ENCODE measurements around the gene ADGRL2. TPM values are rescaled to one million over a fixed set of nuclear protein-coding genes. Genes with fewer than 3 reads are reported as not detected.

Gene ADGRL2
- total and polyA plus RNA-seq, 10 donors = 5.4 to 115 (median 60.7) TPM

- no peak for TF ChIP-seq CTCF (IDR thresholded peaks at IDR 0.05 in 8 of 11, conservative IDR thresholded peaks at IDR 0.05 in 3 of 11)
- H3K4me3 ChIP-seq = no peak overlapping the region
- H3K4me1 ChIP-seq = no peaks in the 10 kb centered on the region
- intact Hi-C loops (cut with DNase I; ENCODE audit: low total_unique reads) = no loop called here
- 68 to 75% (median 71%) methylated on average over 8 of the region's 8 CpGs for WGBS, 5 donors
- no peaks in the 10 kb centered on the region for H3K9me3 ChIP-seq
- no peak overlapping the region for H3K27ac ChIP-seq
- no peaks in the 10 kb centered on the region for H3K27me3 ChIP-seq (replicated peaks in 1 of 7)
- H3K36me3 ChIP-seq = no peaks in the 10 kb centered on the region
- DNase-seq = no peak
Measured at GRCh38 chr1:81757398-81758020, 43.2 kb upstream of the ADGRL2 start.

GRCh38 chr1:81758181-81758580, 42.6 kb upstream of the ADGRL2 start:
- DNase-seq = no peak
- Histone ChIP-seq H3K4me3 (no peak overlapping the region), H3K4me1 (no peaks in the 10 kb centered on the region), H3K36me3 (no peaks in the 10 kb centered on the region), H3K9me3 (no peaks in the 10 kb centered on the region), H3K27me3 (replicated peaks in 1 of 7) (no peaks in the 10 kb centered on the region), H3K27ac (no peak overlapping the region)
- 77 to 90% (median 83%) methylated on average over 2 of the region's 2 CpGs for WGBS, 5 donors
- intact Hi-C loops (cut with DNase I; ENCODE audit: low total_unique reads) = no loop called here
- no peak for TF ChIP-seq POLR2A (IDR thresholded peaks at IDR 0.05)
- TF ChIP-seq POLR2AphosphoS5 (IDR thresholded peaks at IDR 0.05) = no peak
- TF ChIP-seq CTCF (IDR thresholded peaks at IDR 0.05 in 8 of 11, conservative IDR thresholded peaks at IDR 0.05 in 3 of 11) = no peak

- intact Hi-C loops (cut with DNase I; ENCODE audit: low total_unique reads) = no loop called here
- no peaks in the 10 kb centered on the region for H3K4me1 ChIP-seq
- H3K9me3 ChIP-seq = no peaks in the 10 kb centered on the region
- 0 to 9% (median 2%) methylated on average over 1 of the region's 1 CpG for WGBS, 5 donors
- no peak overlapping the region for H3K4me3 ChIP-seq
- H3K36me3 ChIP-seq = no peaks in the 10 kb centered on the region
- no peaks in the 10 kb centered on the region for H3K27me3 ChIP-seq (replicated peaks in 1 of 7)
- TF ChIP-seq POLR2AphosphoS5 (IDR thresholded peaks at IDR 0.05) = no peak
- peak in 2 of 11 experiments; percentile 12 to 27 for TF ChIP-seq CTCF (IDR thresholded peaks at IDR 0.05 in 8 of 11, conservative IDR thresholded peaks at IDR 0.05 in 3 of 11)
- TF ChIP-seq POLR2A (IDR thresholded peaks at IDR 0.05) = no peak
- H3K27ac ChIP-seq = no peak overlapping the region
- no peak for DNase-seq
Measured at GRCh38 chr1:81760477-81761097, 40.1 kb upstream of the ADGRL2 start.

GRCh38 chr1:81775510-81775909, 25.2 kb upstream of the ADGRL2 start:
- Histone ChIP-seq H3K27ac (no peak overlapping the region), H3K9me3 (no peaks in the 10 kb centered on the region), H3K4me1 (no peaks in the 10 kb centered on the region), H3K27me3 (replicated peaks in 1 of 7) (no peaks in the 10 kb centered on the region), H3K36me3 (no peaks in the 10 kb centered on the region), H3K4me3 (no peak overlapping the region)
- intact Hi-C loops (cut with DNase I; ENCODE audit: low total_unique reads) = no loop called here
- DNase-seq = no peak
- no peak for TF ChIP-seq POLR2AphosphoS5 (IDR thresholded peaks at IDR 0.05)
